ENCODE data around the gene MPPED1.

DNA sequence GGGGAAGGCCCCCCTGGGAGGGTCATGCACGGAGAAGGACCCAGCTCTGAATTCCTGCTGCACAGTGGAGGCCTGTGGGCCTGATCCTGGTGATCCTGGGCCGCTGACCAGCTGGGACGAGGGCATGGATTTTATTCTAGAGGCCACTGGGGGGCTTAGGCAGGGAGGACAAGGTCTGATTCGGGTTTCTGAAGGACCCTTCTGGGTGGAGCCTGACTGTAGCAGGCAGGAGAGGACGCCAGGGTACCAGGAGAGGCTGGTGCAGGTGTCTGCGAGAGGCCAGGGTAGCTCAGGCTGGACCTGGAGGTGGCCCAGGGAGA is 31.3 kb downstream of the MPPED1 start:
- TF ChIP-seq, protein P1, sequence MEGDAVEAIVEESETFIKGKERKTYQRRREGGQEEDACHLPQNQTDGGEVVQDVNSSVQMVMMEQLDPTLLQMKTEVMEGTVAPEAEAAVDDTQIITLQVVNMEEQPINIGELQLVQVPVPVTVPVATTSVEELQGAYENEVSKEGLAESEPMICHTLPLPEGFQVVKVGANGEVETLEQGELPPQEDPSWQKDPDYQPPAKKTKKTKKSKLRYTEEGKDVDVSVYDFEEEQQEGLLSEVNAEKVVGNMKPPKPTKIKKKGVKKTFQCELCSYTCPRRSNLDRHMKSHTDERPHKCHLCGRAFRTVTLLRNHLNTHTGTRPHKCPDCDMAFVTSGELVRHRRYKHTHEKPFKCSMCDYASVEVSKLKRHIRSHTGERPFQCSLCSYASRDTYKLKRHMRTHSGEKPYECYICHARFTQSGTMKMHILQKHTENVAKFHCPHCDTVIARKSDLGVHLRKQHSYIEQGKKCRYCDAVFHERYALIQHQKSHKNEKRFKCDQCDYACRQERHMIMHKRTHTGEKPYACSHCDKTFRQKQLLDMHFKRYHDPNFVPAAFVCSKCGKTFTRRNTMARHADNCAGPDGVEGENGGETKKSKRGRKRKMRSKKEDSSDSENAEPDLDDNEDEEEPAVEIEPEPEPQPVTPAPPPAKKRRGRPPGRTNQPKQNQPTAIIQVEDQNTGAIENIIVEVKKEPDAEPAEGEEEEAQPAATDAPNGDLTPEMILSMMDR (conservative IDR thresholded peaks at IDR 0.05; ENCODE audit: low read length), result no peak
- no peak for TF ChIP-seq EZH2phosphoT487 (IDR thresholded peaks at IDR 0.05; ENCODE audit: borderline replicate concordance)

Data from Loucy (cell line).